H9 (cell line): ENCODE measurements around the gene PSKH1. TPM values are rescaled to one million over a fixed set of nuclear protein-coding genes. Genes with fewer than 3 reads are reported as not detected.

Experiments
- DNase-seq: peaks from one replicate; pipeline ENCODE4 v3.0.0-alpha.2; 2017
- H2AFZ ChIP-seq: one replicate; pipeline ENCODE4 v1.6.1; 2013; ENCODE audit warnings: mild to moderate bottlenecking, low read length, control low read depth, moderate library complexity
- H2AK5ac ChIP-seq: 2 replicates; pipeline ENCODE4 v1.6.1; 2013; ENCODE audit warnings: low read length, control low read depth, mixed read lengths; ENCODE audit not compliant: insufficient read length
- H2BK120ac ChIP-seq: one replicate; pipeline ENCODE4 v1.6.1; 2013; ENCODE audit warnings: low read depth, mild to moderate bottlenecking, low read length, control low read depth, inconsistent platforms; ENCODE audit not compliant: poor library complexity, severe bottlenecking
- H2BK12ac ChIP-seq: 2 replicates; pipeline ENCODE4 v1.6.1; 2013; ENCODE audit warnings: low read length, control low read depth, mixed read lengths, low read depth; ENCODE audit not compliant: insufficient read length
- H2BK15ac ChIP-seq: 2 replicates; pipeline ENCODE4 v1.6.1; 2013; ENCODE audit warnings: low read depth, low read length, control low read depth
- H2BK20ac ChIP-seq: one replicate; pipeline ENCODE4 v1.6.1; 2013; ENCODE audit warnings: low read depth, mild to moderate bottlenecking, low read length, control low read depth, inconsistent platforms; ENCODE audit not compliant: poor library complexity, severe bottlenecking
- H2BK5ac ChIP-seq: 2 replicates; pipeline ENCODE4 v1.6.1; 2013; ENCODE audit warnings: low read length, control low read depth, mixed read lengths; ENCODE audit not compliant: insufficient read length
- H3K14ac ChIP-seq: 2 replicates; pipeline ENCODE4 v1.6.1; 2013; ENCODE audit warnings: low read length, control low read depth; ENCODE audit not compliant: insufficient read depth
- H3K18ac ChIP-seq: 2 replicates; pipeline ENCODE4 v1.6.1; 2013; ENCODE audit warnings: low read depth, mild to moderate bottlenecking, mixed read lengths, low read length, control low read depth; ENCODE audit not compliant: insufficient read length
- H3K23ac ChIP-seq: 2 replicates; pipeline ENCODE4 v1.6.1; 2013; ENCODE audit warnings: low read length, control low read depth, mixed read lengths, low read depth; ENCODE audit not compliant: insufficient read length
- H3K23me2 ChIP-seq: 2 replicates; pipeline ENCODE4 v1.6.1; 2013; ENCODE audit warnings: low read depth, mild to moderate bottlenecking, mixed read lengths, low read length, control low read depth; ENCODE audit not compliant: insufficient read length, poor library complexity, severe bottlenecking
- H3K27ac ChIP-seq: 2 replicates; pipeline ENCODE4 v1.5.1; 2013; ENCODE audit warnings: low read length, control low read depth, mixed read lengths, low read depth; ENCODE audit not compliant: insufficient read length
- H3K27me3 ChIP-seq: 2 replicates; pipeline ENCODE4 v1.6.1; 2013; ENCODE audit warnings: low read length, control low read depth, inconsistent platforms; ENCODE audit not compliant: insufficient read depth
- H3K4ac ChIP-seq: 2 replicates; pipeline ENCODE4 v1.6.1; 2013; ENCODE audit warnings: low read depth, mild to moderate bottlenecking, control low read depth, inconsistent platforms, low read length, moderate library complexity
- H3K4me1 ChIP-seq: 2 replicates; pipeline ENCODE4 v1.6.1; 2013; ENCODE audit warnings: low read length, control low read depth, inconsistent platforms; ENCODE audit not compliant: insufficient read depth
- H3K4me2 ChIP-seq: 2 replicates; pipeline ENCODE4 v1.6.1; 2013; ENCODE audit warnings: low read length, control low read depth, mixed read lengths; ENCODE audit not compliant: insufficient read length, insufficient read depth
- H3K56ac ChIP-seq: 2 replicates; pipeline ENCODE4 v1.6.1; 2013; ENCODE audit warnings: low read depth, mild to moderate bottlenecking, mixed read lengths, low read length, control low read depth; ENCODE audit not compliant: insufficient read length
- H3K79me1 ChIP-seq: 2 replicates; pipeline ENCODE4 v1.6.1; 2013; ENCODE audit warnings: low read depth, mild to moderate bottlenecking, moderate library complexity, low read length, control low read depth, inconsistent platforms; ENCODE audit not compliant: insufficient read depth, poor library complexity, severe bottlenecking
- H3K79me2 ChIP-seq: 2 replicates; pipeline ENCODE4 v1.6.1; 2013; ENCODE audit warnings: low read length, control low read depth, inconsistent platforms; ENCODE audit not compliant: insufficient read depth
- H3K9ac ChIP-seq: 2 replicates; pipeline ENCODE4 v1.6.1; 2013; ENCODE audit warnings: low read length, control low read depth, mixed read lengths; ENCODE audit not compliant: insufficient read length; ENCODE audit errors: extremely low read depth
- H3K9me3 ChIP-seq: one replicate; pipeline ENCODE4 v1.6.1; 2013; ENCODE audit warnings: low read depth, low read length, inconsistent platforms; ENCODE audit not compliant: control insufficient read depth
- H3T11ph ChIP-seq: one replicate; pipeline ENCODE4 v1.6.1; 2013; ENCODE audit warnings: mild to moderate bottlenecking, low read length, control low read depth, inconsistent platforms
- H4K20me1 ChIP-seq: one replicate; pipeline ENCODE4 v1.6.1; 2013; ENCODE audit not compliant: control insufficient read depth, insufficient read length, insufficient read depth
- H4K5ac ChIP-seq: 2 replicates; pipeline ENCODE4 v1.6.1; 2013; ENCODE audit warnings: low read depth, mild to moderate bottlenecking, mixed read lengths, low read length, control low read depth; ENCODE audit not compliant: insufficient read length
- H4K8ac ChIP-seq: replicated peaks from 2 replicates; pipeline ENCODE4 v1.6.1; 2013; ENCODE audit warnings: low read length, control low read depth, mixed read lengths, low read depth; ENCODE audit not compliant: insufficient read length
- H4K91ac ChIP-seq: 2 replicates; pipeline ENCODE4 v1.6.1; 2013; ENCODE audit warnings: low read depth, mild to moderate bottlenecking, moderate library complexity, mixed read lengths, low read length, control low read depth; ENCODE audit not compliant: insufficient read length
- H3K27ac Mint-ChIP-seq, 3 experiments: 2 replicates in 2 of 3; 3 replicates in 1 of 3; pipeline ENCODE4 v1.8.0; 2020 to 2021; ENCODE audit warnings: mixed read lengths in 3 of 3, mild to moderate bottlenecking in 1 of 3, moderate library complexity in 1 of 3
- H3K27me3 Mint-ChIP-seq: 2 replicates; pipeline ENCODE4 v1.8.0; 2021; ENCODE audit warnings: low read depth, mild to moderate bottlenecking, moderate library complexity, mixed read lengths
- H3K36me3 Mint-ChIP-seq, 3 experiments: 2 replicates in 2 of 3; 3 replicates in 1 of 3; pipeline ENCODE4 v1.8.0; 2020 to 2021; ENCODE audit warnings: low read depth in 3 of 3, mixed read lengths in 3 of 3; ENCODE audit not compliant: insufficient read depth in 1 of 3
- H3K4me1 Mint-ChIP-seq, 2 experiments: 2 replicates each; pipeline ENCODE4 v1.8.0; 2020; ENCODE audit warnings: mixed read lengths in 2 of 2
- H3K4me3 Mint-ChIP-seq, 2 experiments: 2 replicates in 1 of 2; 3 replicates in 1 of 2; pipeline ENCODE4 v1.8.0; 2020 to 2021; ENCODE audit warnings: mild to moderate bottlenecking in 2 of 2, mixed read lengths in 2 of 2, moderate library complexity in 1 of 2
- H3K9me3 Mint-ChIP-seq, 2 experiments: 2 replicates in 1 of 2; 3 replicates in 1 of 2; pipeline ENCODE4 v1.8.0; 2020; ENCODE audit warnings: mild to moderate bottlenecking in 2 of 2, mixed read lengths in 2 of 2, moderate library complexity in 1 of 2
- WGBS: extraction: QIAGEN DNeasy Blood & Tissue Kit; methylation state at CpG from one replicate; pipeline ENCODE4 v1.1.7; 2013; ENCODE audit warnings: missing lambda C conversion rate, low lambda C conversion rate, mixed read lengths; ENCODE audit not compliant: insufficient read length; ENCODE audit errors: extremely low coverage; 5-methylcytosine and 5-hydroxymethylcytosine counted together
- total RNA-seq: library from RNA; stranded (reverse); gene quantifications from 2 replicates; pipeline ENCODE4 v1.2.1, GENCODE V29; 2021
- TF ChIP-seq, protein P1 (sequence below): fragments of 200-600 bp; sonication (generic); conservative IDR thresholded peaks from 3 replicates; pipeline ENCODE4 v1.8.0; 2021; ENCODE audit warnings: antibody characterized with exemption, mild to moderate bottlenecking

The PSKH1 gene
- total RNA-seq, 1 experiment from 2014 or later, result 29.1 TPM

DNA sequence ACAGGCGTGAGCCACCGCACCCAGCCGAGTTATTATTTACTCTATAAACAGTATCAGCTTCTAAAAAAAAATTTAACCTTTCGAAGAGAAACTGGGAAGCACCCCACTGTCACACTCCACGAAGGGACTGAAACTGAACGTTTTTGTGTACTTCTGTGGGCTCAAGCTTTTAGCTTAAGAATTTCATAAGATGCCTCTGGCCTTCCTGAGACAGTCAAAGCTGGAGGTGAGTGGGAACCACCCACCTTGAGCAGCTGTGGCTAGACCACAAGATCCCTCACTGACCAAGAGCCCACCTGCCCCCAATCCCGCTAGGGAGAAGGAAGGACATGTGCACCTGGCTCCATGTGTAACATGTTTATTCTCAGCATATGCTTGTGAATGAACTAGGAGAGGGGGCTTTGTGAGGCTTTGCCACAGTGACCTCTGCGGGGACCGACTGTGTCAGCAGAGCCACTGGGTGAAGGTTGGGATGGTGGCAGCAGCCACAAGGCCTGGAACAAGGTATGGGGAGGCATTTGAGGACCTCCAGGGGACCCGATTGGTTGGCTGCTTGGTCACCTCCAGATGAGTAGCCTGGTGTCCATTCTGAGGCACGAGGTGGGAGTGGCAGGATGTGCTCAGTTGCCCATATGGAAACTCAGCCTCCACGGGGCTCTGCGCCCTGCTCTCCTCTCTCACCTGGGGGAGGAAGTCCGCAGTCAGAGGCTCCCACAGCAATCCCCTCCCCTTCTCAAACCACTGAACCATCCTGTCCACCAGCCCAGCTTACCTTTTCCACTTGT, 82.5 kb downstream of the PSKH1 start:
- no peaks in the 10 kb centered on the region for H3K4me1 ChIP-seq
- no peak overlapping the region for H4K5ac ChIP-seq
- H2BK5ac ChIP-seq, result no peak overlapping the region
- H2BK120ac ChIP-seq, result no peak overlapping the region
- no peaks in the 10 kb centered on the region for H3K79me2 ChIP-seq
- H3K27ac ChIP-seq, result no peak overlapping the region
- no peak overlapping the region for H3K4ac ChIP-seq
- H4K8ac ChIP-seq, result no peak overlapping the region
- no peak overlapping the region for H3T11ph ChIP-seq
- no peaks in the 10 kb centered on the region for H3K79me1 ChIP-seq
- H3K9ac ChIP-seq, result no peak overlapping the region
- Mint-ChIP-seq H3K4me3 (no peak overlapping the region), H3K27ac (no peak overlapping the region), H3K4me1 (no peaks in the 10 kb centered on the region), H3K27me3 (peaks cover 17% of the 10 kb centered on the region), H3K36me3 (no peaks in the 10 kb centered on the region), H3K9me3 (no peaks in the 10 kb centered on the region)
- H3K18ac ChIP-seq, result no peak overlapping the region
- no peak for DNase-seq
- H4K91ac ChIP-seq, result no peak overlapping the region
- no peaks in the 10 kb centered on the region for H4K20me1 ChIP-seq
- H2BK20ac ChIP-seq, result no peak overlapping the region
- no peak overlapping the region for H2AK5ac ChIP-seq
- H3K4me2 ChIP-seq, result no peak overlapping the region
- no peak overlapping the region for H2AFZ ChIP-seq
- H2BK12ac ChIP-seq, result no peak overlapping the region
- no peaks in the 10 kb centered on the region for H3K9me3 ChIP-seq
- no peak overlapping the region for H3K23ac ChIP-seq
- H3K56ac ChIP-seq, result no peak overlapping the region
- no peak overlapping the region; the same call in 1 of the 2 replicates for H3K14ac ChIP-seq
- H2BK15ac ChIP-seq, result no peak overlapping the region
- no peaks in the 10 kb centered on the region; the same call in 1 of the 2 replicates for H3K27me3 ChIP-seq
- H3K23me2 ChIP-seq, result no peaks in the 10 kb centered on the region
- TF ChIP-seq, protein P1, sequence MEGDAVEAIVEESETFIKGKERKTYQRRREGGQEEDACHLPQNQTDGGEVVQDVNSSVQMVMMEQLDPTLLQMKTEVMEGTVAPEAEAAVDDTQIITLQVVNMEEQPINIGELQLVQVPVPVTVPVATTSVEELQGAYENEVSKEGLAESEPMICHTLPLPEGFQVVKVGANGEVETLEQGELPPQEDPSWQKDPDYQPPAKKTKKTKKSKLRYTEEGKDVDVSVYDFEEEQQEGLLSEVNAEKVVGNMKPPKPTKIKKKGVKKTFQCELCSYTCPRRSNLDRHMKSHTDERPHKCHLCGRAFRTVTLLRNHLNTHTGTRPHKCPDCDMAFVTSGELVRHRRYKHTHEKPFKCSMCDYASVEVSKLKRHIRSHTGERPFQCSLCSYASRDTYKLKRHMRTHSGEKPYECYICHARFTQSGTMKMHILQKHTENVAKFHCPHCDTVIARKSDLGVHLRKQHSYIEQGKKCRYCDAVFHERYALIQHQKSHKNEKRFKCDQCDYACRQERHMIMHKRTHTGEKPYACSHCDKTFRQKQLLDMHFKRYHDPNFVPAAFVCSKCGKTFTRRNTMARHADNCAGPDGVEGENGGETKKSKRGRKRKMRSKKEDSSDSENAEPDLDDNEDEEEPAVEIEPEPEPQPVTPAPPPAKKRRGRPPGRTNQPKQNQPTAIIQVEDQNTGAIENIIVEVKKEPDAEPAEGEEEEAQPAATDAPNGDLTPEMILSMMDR, result no peak
- no CpG with 5 or more reads among the region's 14 CpGs for WGBS
